ENCODE results near the gene ABAT.

- TF ChIP-seq CTCF (IDR thresholded peaks at IDR 0.05) (no peak), POLR2A (IDR thresholded peaks at IDR 0.05) (no peak)
Observed at GRCh38 chr16:8642146-8642545, 32.3 kb upstream of the ABAT start.

Measured in Peyer's patch (tissue), 4 donors.